GM18526 (cell line): ENCODE data around the gene CENPK.
A peak's percentile ranks its signal among the peaks of the same experiment; 100 is the strongest.

ENCODE experiments used
- POLR2A ChIP-seq: IDR thresholded peaks from 3 replicates; pipeline ENCODE4 v1.6.1; 2011; ENCODE audit not compliant: insufficient read length; ENCODE audit errors: extremely low read depth

The CENPK gene

GRCh38 chr5:65539827-65540226 lies 23.1 kb downstream of the CENPK start:
- TF ChIP-seq POLR2A, result no peak

- no peak for TF ChIP-seq POLR2A
Measured at GRCh38 chr5:65535529-65535987, 27.4 kb downstream of the CENPK start.

GRCh38 chr5:65530904-65531303 lies 32.1 kb downstream of the CENPK start:
- no peak for TF ChIP-seq POLR2A

- no peak for TF ChIP-seq POLR2A
Measured at GRCh38 chr5:65525726-65526125, 37.2 kb downstream of the CENPK start.

GRCh38 chr5:65512170-65512937 lies 50.6 kb downstream of the CENPK start:
- no peak for TF ChIP-seq POLR2A

GRCh38 chr5:65508978-65509377 lies 54.0 kb downstream of the CENPK start:
- no peak for TF ChIP-seq POLR2A

- no peak for TF ChIP-seq POLR2A
Measured at GRCh38 chr5:65506961-65507360, 56.0 kb downstream of the CENPK start.

GRCh38 chr5:65489119-65489518 lies 73.8 kb downstream of the CENPK start:
- no peak for TF ChIP-seq POLR2A

GRCh38 chr5:65485405-65485804 lies 77.6 kb downstream of the CENPK start:
- no peak for TF ChIP-seq POLR2A

GRCh38 chr5:65483546-65484346 lies 79.2 kb downstream of the CENPK start:
- TF ChIP-seq POLR2A, result no peak

GRCh38 chr5:65482736-65483545 lies 80.0 kb downstream of the CENPK start:
- no peak for TF ChIP-seq POLR2A

GRCh38 chr5:65482296-65482735 lies 80.7 kb downstream of the CENPK start:
- no peak for TF ChIP-seq POLR2A

- TF ChIP-seq POLR2A, result peak; percentile 35
Measured at GRCh38 chr5:65481635-65482295, 81.2 kb downstream of the CENPK start, which contains the start of gene ADAMTS6. TSS of gene ADAMTS6 (minus strand) at chr5:65481920. CDS start at chr5:65473673, 8,247 bp downstream.

- no peak for TF ChIP-seq POLR2A
Measured at GRCh38 chr5:65481171-65481581, 81.8 kb downstream of the CENPK start.

- TF ChIP-seq POLR2A, result no peak
Measured at GRCh38 chr5:65480306-65480865, 82.6 kb downstream of the CENPK start.

GRCh38 chr5:65479527-65479926 lies 83.4 kb downstream of the CENPK start:
- TF ChIP-seq POLR2A, result no peak
